GM21528 (cell line): ENCODE data around the gene MIEF1.
"Not testable (repeated sequence)": the region's sequence is repeated elsewhere in the genome, so short reads cannot be mapped to it uniquely, and the experiment has no call there.

Source experiments
- ATAC-seq: cut with Tn5 transposase; IDR thresholded peaks from one replicate; pipeline ENCODE4 v1.9.1; 2021; ENCODE audit warnings: mild to moderate bottlenecking, moderate library complexity; ENCODE audit not compliant: unreplicated experiment, low FRiP score

MIEF1 gene

DNA sequence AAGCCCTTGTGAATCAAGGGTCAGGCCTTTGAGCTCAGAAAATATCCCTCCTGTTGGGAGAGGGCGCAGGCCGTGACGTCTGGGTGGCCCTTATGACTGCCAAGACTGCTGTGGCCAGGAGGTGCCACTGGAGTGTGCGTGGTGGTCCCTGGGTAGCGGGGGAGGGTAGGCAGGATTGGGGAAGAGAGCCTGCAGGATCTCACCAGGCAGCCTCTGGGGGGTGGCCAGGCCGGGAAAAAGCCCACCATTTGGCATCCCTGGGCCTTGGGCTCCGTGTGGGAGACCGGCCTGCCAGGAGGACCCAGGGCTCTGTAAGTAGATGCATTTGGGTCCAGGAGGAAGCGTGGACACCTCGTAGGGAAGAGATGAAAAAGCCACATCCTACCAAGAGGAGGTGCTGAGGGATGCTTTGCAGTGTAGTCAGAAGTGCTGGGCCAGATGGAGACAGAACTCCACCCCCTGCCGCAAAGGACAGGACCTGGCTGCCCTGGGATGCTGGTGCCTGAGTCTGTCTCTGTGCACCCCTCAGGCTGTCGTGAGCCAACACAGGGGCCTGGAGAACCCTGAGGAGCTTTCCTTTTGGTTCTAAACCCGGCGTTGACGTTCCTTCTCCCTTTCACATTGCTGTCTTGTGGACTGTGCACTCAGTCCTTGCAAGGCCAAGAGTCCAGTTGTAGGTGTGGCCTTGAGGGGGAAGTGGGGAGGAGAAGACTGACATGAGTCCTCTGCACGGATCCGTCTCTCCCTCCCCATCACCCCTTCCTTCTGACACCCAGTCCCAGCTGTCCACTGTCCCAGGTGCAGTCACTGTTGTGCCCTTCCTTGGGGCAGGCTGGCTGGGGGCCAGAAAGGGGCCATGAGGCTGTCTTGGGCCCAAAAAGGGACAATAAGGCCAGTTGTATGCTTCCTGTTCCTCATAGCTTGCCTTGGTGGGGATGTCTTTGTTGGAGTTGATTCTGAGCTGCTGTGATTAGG, 12.7 kb upstream of the MIEF1 start:
- ATAC-seq = no peak

DNA sequence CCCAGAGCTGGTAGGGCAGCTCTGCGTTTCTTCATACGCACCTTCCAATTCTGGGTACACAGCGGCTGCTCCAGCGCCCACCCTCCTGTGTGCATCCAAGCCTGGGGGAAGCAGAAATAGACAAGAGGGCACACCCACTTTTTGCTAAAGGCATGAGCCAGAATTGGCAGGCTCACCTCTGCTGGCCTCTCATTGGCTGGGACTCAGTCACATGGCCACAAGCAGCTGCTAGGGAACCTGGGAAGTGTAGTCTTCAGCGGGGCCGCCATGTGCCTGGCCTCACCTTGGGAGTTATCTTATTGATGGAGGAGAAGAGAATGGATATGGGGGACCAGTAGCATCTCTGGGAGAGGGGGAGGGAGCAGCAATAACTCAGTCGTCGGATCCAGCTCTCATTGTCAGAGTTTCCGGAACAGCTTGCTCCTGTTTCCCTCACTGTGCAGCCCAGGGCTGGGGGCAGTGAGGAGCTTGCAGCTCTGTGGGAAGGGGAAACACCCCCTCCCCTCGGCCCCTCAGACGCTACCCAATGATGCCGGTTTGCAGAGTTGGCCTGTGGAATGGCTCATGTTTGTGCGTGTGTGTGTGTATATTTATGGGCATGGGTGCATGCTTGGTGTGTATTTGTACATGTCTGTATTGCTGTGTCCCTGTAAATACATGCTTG, 11.8 kb upstream of the MIEF1 start:
- no peak for ATAC-seq

DNA sequence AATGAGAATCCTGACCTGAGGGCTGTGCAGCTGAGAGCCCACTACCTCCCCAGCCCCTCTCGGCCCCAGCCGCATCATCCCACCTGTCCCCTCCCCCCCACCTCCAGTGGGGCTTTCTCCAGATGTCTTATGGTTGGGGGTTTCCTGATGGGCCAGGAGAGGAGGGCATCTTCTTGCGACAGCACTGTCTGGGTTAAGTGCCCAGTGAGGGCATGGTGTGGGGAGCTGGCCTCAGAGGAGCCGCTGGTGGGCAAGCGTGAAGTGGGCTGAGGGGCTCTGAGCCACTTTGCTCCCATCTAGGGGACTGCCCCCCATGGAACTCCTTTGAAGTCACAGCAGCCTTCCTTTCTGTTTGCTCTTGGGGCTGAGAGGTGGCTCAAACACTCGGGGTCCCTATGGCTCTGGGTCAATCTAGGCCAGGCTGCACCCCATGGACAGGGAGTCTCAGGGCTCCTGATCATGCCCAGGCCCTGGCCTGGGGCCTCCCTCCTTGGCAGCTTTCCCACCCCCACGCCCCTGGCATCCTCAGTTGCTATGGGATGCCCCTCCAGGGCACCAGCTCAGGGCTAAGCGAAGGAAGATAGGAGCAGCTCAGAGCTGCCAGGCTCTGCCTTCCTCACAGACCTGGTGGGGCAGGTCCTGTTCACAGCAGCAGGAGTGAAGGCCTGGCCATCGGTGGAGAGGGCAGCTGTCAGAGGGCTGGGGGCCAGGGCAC, 11.0 kb upstream of the MIEF1 start:
- no peak for ATAC-seq

DNA sequence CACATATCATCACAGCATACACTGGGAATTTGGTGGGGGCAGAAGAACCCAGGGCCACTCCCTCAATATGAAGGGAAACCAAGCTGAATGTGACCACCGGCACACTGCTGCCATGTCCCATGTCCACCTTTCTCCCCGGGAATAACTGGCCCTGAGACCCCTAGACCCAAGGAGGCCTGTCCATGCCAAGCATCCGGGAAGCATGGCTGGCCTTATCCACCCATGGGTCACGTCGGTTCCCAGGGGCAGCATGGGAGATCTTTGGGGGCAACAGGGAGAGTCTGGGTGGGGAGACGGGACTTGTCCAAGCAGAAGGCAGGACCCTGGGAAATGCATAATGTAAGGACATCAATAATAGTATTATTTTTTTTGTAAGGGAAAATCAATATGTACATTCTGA, 10.4 kb upstream of the MIEF1 start:
- ATAC-seq = no peak

DNA sequence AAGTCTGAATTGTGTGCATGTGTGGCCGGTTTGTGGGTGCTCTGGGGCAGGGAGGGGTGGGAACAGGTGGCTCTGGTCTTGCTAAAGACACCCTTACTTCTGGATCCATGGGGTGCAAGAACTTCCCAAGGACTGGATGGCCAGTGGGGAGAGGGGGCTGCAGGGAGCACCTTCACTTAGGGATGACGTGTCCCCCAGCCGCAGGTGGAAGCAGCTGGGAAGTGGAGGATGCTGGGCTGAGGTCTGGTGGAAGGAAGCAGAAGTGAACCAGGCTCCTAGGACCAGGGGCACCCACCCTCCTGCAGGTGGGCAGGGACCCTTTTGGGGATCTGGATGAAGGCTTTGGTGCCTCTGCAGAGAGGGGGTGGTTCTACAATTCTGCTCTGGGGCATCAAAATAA, 9.9 kb upstream of the MIEF1 start:
- ATAC-seq = no peak

DNA sequence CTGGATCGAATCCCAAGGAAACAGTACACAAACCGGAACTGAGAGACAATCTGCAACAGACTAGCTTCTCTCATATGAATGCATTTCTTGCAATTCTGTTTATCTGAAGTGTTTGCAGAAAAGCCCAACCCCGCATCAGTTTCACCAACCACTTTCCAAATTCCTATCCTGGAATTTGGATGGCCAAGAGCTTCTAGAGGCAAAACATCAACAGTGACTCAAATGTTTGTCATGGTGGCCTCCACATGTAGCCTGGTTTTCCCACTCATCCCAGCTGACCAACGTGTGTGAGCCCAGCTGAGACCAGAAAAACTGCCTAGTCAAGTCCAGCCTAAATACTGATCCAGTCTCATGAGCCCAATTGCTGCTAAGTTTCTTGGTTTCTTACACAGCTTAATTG, 8.3 kb upstream of the MIEF1 start:
- no peak for ATAC-seq

DNA sequence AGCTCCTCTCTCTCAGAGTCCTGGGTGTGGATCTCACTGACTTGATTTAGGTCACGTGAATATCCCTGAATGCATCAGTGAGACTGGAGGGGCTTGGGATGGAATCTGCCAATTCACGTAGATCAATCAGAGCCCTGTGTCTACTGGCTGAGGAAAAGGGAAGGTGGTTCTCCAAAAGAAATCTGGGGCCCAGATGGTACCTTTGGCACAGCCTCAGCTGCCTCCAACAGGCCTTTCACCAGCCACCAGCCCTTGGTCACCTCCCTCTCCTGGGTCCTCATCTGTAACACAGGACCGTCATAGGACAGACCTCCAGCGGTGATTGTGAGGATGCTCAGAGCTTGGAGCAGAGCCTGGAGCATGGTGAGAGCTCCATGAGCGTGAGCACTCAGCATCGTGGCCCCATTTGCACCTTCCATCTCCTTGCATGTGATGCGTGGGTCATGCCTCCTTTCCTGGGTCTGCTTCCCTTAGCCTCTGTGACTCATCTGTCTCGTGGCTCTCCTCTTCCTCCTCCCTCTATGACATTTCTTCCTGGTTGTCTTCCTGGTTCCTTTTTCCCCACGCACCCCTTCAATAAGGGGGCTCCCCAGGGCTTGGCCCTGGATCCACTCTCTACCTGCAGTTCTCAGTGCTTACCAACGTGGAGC, 7.5 kb upstream of the MIEF1 start:
- ATAC-seq = no peak

DNA sequence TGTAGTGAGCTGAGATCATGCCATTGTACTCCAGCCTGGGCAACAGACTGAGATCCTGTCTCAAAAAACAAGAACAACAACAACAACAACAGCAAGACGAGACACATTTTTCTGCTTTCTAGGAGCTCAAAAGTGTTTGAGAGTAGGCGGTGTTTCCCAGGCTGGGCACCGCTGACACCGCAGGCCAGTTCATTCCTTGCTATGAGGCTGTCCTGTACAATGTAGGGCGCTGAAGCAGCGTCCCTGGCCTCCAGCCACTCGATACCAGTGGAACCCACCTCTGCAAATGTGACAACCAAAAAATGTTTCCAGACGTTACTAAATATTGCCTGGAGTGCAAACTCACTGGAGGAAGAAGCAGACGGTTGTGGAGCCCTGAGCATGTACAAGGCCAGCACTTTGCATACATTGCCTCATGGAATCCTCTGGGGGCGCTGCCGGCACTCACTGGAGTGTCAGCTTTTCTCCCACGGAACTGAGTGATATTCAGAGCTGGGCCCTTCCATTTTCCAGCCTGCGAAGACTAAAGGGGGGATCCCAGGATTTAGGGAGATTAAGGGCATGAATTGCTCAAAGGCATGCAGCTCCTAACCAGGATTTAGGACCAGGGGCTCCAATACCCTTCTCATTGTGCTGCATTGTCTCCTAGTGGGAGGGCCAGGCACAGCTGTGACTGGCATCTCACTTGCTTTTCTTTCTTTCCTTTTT, 5.8 kb upstream of the MIEF1 start:
- no peak for ATAC-seq

DNA sequence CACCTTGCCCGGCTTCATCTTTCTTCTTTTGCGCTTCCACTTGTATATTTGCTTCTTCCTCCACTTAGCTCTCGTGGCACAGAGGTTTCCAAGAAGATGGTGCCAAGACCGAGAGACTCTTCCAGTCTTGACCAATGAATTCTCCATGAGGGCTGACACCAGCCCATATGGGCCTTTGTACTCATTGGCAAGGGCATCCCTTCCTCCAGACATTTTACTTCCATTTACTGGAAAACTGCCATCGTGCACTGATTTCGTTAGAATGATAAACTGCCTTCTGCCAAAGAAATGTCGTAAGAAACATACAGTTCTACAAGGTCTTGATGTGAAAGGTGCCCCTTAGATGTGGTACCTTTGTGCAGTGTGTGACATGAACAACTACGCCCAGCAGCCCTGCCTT, 4.7 kb upstream of the MIEF1 start:
- no peak for ATAC-seq

DNA sequence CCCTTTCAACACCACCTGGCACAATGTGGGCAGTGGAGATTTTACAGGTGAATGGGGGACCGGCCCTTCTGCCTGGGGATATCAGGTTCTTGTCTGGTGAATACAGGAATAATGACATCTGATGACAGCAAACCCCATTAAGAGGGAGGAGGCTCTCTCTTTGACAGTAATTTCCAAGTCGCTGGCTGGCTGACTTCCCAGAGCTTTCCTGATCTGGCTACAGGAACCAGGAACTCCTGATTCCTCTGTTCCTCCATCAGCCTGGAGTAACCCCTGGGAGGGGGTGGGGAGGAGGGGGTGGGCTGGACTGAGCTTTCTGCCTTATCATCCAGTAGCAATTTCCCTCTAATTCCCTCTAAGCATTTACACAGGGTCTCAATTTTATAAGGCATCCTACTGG, 3.7 kb upstream of the MIEF1 start:
- no peak for ATAC-seq

DNA sequence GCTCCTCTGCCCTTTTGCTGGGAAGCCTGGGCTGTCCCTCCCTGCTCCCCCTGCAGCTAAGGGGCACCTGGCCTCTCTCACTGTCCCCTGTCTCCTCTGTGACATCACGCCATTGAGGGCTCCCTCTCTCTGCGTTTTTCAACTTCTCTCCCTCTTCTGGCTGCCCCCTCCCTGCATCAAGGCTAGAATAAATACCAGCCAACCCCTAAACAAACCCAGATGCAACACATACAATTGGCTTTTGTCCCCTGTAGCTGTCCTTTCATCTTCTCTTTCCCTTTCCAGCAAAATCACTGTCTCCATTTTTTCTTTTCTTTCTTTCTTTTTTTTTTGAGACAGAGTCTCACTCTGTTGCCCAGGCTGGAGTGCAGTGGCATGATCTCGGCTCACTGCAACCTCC, 3.3 kb upstream of the MIEF1 start:
- no peak for ATAC-seq

DNA sequence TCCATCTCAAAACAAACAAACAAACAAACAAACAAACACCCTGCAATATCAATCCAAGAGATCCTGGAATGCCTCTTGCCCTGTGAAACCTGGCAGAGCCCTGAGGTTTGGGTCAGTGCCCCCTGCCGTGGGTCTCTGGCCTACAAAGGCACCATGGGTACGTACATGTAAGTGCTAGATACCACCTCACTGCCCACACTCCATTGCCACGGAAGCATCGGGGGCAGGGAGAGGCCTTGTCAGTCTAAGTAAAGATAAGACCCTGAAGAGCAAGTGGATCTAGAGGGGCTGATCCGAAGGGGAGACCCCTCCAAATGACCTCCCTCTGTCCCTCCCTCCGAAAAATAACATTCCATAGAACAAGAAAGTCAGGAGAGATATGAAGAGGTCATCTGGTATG, 2.0 kb upstream of the MIEF1 start:
- no peak for ATAC-seq

DNA sequence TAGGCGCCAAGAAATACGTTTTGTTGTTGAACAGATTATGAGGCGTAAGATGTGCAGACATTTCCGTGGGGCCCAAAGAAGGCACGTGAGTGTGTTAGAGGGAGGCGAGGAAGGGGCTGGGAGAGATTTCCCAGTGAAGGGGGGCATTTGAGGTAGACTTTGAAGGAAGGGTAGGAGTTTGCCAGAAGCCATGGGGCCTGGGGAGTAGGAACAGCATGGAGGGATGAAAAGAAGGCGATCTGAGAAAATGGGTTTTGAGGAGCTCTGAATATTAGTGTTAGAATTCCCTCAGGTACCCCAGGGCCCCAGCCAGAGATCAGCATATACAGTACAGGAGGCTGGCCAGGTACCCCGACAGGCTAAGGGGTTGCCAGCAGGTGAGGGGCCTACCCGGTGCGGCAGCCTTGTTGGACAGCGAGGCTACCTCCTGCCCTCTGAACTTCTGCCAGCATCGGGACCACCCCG, 414 bp upstream of the MIEF1 start:
- no peak for ATAC-seq

DNA sequence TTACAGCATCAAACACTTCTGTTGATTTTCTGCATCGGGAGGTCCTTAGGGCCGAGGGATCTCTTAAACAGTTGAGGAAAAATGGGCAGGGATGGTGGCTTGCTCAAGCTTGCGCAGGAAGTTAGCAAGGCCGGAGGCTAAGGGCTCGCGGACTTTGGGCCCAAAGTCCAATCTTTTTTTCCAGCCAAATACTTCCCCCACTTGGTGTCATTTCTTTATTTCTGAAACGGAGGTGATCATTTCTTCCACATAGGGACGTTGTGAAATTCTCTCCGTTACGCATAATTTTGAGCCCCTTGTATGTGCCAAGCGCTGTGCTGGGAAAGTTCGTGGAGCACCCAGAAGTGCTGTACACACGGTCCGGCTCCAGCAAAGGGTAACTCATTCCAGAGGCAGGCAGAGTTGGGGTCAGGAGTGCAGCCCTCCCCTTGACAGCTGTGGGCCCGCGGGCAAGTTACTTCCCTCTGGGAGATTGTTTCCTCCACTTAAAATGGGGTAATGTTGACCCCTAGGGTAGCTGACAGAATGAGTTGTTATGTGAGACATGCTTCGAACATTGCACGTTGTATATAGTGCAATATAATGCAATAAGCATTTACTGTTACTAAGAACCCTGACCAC, 809 bp downstream of the MIEF1 start:
- ATAC-seq = no peak

DNA sequence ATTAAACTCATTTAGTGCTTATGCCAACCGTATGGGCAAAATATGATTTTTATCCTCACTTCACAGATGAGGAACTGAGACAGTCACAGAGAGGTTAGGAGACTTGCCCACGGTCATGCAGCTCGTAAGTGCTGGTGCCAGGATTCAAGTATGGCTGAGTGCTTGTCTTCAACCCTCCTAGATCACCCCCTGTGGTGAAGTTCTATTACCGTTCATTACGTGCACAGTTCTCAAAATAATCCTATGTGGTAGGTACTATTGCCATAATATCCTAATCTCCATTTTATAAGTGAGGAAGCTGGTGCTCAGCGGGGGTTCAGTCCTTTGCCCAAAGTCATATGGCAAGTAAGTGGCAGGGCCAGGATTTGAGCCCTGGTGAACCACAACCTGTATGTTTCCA, 1.5 kb downstream of the MIEF1 start:
- no peak for ATAC-seq

DNA sequence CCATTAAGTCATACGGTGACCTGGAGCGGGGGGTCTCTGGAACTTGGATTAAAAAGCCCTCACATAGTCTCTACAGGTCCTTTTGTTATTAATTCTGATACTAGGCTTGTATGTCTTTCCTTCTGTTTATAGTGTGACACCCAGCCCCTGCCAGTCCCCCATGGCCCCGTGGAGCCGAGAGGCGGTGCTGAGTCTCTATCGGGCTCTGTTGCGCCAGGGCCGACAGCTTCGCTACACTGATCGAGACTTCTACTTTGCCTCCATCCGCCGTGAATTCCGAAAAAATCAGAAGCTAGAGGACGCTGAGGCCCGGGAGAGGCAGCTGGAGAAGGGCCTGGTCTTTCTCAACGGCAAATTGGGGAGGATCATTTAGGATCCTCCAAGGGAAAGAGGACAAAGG, 2.0 kb downstream of the MIEF1 start:
- no peak for ATAC-seq

DNA sequence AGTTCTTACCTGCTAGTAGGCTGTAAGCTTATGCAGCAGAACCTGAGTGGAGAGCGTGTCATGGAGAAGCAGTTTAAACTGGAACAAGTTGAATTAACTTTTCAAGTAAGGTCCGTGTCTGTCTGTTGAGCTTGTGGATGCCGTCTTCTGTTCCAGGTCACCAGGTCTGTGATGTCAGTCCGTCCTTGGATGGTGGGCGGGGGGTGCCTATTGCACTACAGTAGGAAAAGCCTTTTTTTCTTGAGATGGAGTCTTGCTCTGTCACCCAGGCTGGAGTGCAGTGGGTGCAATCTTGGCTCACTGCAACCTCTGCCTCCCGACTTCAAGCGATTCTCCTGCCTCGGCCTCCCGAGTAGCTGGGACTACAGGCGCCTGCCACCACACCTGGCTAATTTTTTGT, 4.9 kb downstream of the MIEF1 start:
- not testable (repeated sequence) for ATAC-seq

DNA sequence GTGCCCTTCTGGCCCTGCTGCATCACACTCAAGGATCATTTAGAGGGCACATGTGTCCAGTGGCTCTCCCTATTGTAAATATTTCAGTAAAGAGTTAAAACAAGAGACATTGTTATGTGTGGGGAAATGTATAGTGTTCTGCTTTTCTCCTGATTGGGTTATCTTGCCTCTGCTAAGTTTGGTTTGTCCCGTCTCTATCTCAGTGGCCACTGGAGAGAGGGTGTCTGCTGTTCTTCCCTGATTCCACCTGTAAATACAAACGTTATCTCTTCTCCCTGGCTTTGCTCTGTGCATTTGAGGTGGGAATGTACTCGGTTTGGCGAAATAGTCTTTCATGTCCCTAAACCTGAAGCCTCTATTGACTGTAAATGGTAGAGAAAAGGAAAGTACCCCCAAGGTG, 6.3 kb downstream of the MIEF1 start:
- no peak for ATAC-seq

DNA sequence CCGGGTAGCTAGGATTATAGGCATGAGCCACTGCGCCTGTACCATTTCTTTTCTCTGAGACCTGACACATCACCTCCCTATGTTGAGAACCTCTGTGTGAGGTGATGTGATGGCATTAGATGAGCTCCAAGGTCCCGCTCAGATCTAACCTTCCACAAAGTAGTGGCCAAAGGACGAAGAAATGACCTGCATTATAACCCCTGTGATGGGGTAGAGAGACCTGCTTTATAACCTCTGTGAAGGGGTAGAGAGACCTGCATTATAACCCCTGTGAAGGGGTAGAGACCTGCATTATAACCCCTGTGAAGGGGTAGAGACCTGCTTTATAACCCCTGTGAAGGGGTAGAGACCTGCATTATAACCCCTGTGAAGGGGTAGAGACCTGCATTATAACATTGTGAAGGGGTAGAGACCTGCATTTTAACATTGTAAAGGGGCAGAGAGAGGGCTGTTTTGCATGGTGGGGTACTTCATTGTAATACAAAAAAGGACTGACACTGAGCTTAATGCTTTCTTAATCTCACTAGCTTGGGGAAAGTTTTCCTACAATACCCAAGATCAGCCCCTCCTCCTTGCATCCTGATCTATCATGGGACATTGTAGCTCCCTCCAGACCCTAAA, 8.5 kb downstream of the MIEF1 start:
- ATAC-seq = no peak
